Ovary (tissue), 3 donors: Measurements from ENCODE around the gene ADIRF.
"Not testable (repeated sequence)": the region's sequence is repeated elsewhere in the genome, so short reads cannot be mapped to it uniquely, and the experiment has no call there.

Experiments
- CTCF ChIP-seq, 3 donors: fragments of 450-650 bp in 2 of 3; fragments of 200-600 bp in 1 of 3; IDR thresholded peaks; one replicate each; pipeline versions ENCODE4 v1.5.1 to v1.8.0; 2016 to 2022; ENCODE audit warnings: antibody characterized with exemption in 3 of 3, mild to moderate bottlenecking in 1 of 3
- EP300 ChIP-seq: sonication (generic); formaldehyde crosslinking; IDR thresholded peaks from one replicate; pipeline ENCODE4 v1.6.1; 2017; ENCODE audit warnings: antibody characterized with exemption
- POLR2A ChIP-seq: fragments of 450-650 bp; IDR thresholded peaks from one replicate; pipeline ENCODE4 v1.6.1; 2017; ENCODE audit warnings: antibody characterized with exemption, mild to moderate bottlenecking, moderate library complexity
- donor health status: DM: no; HTN: no; CAD: no.

GRCh38 chr10:86934162-86934711 lies 34.0 kb upstream of the ADIRF start:
- not testable (repeated sequence) for TF ChIP-seq POLR2A; CTCF (IDR thresholded peaks at IDR 0.05); EP300
